NCI-H2227 (cell line): ENCODE measurements around the gene ATP8A1.
"Not testable (repeated sequence)": the region's sequence is repeated elsewhere in the genome, so short reads cannot be mapped to it uniquely, and the experiment has no call there.

Experiments
- DNase-seq: peaks from one replicate; lab custom pipeline; 2025; ENCODE audit not compliant: unreplicated experiment; lab: John Stamatoyannopoulos, UW

Gene ATP8A1

DNA sequence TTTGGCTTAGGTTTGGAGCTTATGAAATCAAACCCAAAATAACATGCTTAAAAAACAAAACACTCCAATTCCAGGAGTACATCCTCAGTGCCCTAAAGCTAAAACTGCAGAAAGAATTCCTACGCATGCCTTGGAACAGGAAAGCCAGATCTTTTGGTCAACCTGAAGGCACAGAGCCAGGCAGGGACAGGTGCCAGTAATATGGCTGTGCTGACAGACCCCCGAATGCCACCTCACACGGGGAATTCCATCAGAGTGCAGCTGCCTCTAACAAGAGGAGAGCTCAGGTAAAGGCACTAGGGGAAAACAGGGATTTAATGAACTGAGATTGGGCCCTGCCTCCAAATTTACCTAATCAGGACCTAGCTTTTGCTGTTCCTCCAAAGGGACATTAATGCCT, 182.5 kb downstream of the ATP8A1 start:
- no peak for DNase-seq

GRCh38 chr4:42473071-42473684, 183.7 kb downstream of the ATP8A1 start:
- DNase-seq, result no peak

- DNase-seq, result no peak
Observed at GRCh38 chr4:42471896-42472295, 185.0 kb downstream of the ATP8A1 start.

GRCh38 chr4:42470023-42470422, 186.9 kb downstream of the ATP8A1 start:
- DNase-seq, result no peak

GRCh38 chr4:42467777-42468176, 189.1 kb downstream of the ATP8A1 start:
- DNase-seq, result not testable (repeated sequence)

DNA sequence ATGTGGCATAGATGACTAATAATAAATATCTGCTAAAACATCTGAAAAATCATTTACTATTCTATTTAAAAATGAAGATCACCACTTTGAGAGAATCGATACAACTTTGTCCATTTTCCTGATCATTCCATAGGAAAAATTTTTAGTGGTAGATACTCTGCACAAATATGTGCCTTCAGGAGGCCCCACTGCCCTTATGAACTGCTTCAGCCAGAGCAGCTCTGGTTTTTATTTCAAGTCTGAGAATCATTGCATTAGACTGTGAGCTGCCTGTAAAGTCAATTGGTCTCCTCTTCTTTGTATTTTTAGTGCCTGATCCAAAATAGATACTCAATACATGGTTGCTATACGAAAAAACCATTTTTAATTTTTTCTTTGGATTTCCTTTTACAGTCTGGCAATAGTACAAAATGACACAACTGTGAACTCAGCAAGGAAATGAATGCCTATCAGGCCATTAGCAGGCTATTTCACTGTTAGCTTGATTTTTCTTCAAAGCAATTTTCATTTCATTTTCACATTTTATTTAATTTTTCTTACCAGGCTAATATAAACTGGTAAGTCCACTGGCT, 190.5 kb downstream of the ATP8A1 start:
- no peak for DNase-seq

- DNase-seq, result no peak
Observed at GRCh38 chr4:42464550-42465094, 192.3 kb downstream of the ATP8A1 start.

DNA sequence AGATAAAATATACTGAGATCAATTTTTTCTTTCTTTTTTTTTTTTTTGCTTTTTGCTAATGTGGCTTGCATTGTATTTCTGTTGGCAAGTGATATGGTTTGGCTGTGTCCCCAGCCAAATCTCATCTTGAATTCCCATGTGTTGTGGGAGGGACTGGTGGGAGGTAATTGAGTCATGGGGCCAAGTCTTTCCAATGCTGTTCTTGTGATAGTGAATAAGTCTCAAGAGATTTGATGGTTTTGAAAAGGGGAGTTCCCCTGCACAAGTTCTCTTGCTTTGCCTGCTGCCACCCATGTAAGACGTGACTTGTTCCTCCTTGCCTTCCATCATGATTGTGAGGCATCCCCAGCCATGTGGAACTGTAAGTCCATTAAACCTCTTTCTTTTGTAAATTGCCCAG, 195.7 kb downstream of the ATP8A1 start:
- DNase-seq, result not testable (repeated sequence)

DNA sequence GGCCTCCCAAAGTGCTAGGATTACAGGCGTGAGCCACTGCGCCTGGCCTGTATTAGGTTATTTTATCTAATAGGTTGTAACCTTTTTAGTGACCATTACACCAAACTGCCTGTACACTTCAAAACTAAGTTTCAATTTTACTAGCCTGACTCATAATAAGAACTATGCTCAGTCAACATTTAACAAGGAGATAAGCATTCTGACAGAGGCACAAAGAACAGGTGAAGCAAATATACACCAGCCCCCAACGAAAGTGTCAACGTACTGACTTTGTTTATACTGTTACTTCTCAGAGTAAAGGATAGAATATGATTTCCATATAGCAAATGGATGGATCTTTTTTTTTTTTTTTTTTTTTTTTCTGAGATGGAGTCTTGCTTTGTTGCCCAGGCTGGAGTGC, 196.9 kb downstream of the ATP8A1 start:
- DNase-seq, result no peak

- no peak for DNase-seq
Observed at GRCh38 chr4:42458657-42459056, 198.2 kb downstream of the ATP8A1 start.

DNA sequence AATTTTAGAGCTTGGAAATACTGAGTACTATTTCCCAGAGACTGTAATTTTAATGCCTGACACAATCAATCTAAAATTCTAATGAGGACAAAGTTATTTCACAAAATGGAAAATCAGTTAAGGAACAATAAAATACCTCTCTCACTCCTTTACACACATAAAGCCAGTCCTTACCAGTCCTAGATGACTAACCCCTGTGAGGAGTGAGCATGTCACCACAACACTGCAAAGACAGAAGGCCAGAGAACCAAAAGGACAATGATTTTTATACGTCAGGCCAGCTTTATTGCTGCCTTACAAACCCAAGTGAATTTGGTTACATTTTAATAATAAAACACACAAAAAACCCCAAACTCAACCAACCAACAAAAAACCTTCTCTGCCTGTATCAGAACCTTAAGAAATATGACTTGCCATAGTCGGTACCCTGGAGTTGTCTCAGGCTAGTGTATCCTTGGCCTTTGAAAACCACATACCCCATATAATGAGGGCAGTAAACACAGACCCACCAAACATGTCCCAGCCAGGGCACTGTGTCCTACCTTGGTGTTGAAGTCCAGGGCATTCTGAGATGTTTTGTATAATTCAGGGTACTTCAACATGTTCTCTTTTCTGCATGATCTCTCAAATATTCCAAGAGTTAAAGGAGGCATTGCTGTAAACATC, 202.0 kb downstream of the ATP8A1 start:
- no peak for DNase-seq

GRCh38 chr4:42453612-42454011, 203.3 kb downstream of the ATP8A1 start:
- no peak for DNase-seq

- DNase-seq, result no peak
Observed at GRCh38 chr4:42452823-42453222, 204.1 kb downstream of the ATP8A1 start.

GRCh38 chr4:42446823-42447222, 210.1 kb downstream of the ATP8A1 start:
- DNase-seq, result no peak

GRCh38 chr4:42445038-42445437, 211.9 kb downstream of the ATP8A1 start:
- DNase-seq, result no peak

GRCh38 chr4:42442601-42443000, 214.3 kb downstream of the ATP8A1 start:
- no peak for DNase-seq

DNA sequence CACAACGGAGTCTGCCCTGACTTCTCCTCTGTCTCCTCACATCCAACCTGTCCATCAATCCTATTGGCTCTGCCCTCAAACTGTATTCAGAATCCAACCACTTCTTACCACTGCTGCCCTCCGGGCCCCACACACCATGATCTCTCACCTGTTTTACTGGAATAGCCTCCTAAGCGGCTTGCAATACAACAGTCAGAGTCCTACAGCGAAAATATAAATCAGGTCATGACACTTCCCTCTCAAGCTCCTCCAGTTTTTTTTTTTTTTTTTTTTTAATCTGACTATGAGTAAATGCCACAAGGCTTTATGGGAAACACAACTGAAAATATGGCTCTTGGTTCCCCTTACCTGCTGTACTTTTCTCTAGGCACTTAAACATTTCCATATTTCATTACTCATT, 216.8 kb downstream of the ATP8A1 start:
- DNase-seq, result no peak

GRCh38 chr4:42436928-42437565, 219.9 kb downstream of the ATP8A1 start:
- DNase-seq, result no peak

- DNase-seq, result no peak
Observed at GRCh38 chr4:42428036-42428435, 228.9 kb downstream of the ATP8A1 start.

- DNase-seq, result no peak
Observed at GRCh38 chr4:42425146-42426065, 231.5 kb downstream of the ATP8A1 start.

- DNase-seq, result no peak
Observed at GRCh38 chr4:42420140-42420539, 236.8 kb downstream of the ATP8A1 start.
